Measurements from ENCODE around the gene ANKRD49. TPM values are rescaled to one million over a fixed set of nuclear protein-coding genes. Genes with fewer than 3 reads are reported as not detected.
"Not testable (repeated sequence)": the region's sequence is repeated elsewhere in the genome, so short reads cannot be mapped to it uniquely, and the experiment has no call there.

The ANKRD49 gene
- total and polyA plus RNA-seq, 5 experiments from 2014 or later: 26.6 to 64.1 (median 44.9) TPM

DNA sequence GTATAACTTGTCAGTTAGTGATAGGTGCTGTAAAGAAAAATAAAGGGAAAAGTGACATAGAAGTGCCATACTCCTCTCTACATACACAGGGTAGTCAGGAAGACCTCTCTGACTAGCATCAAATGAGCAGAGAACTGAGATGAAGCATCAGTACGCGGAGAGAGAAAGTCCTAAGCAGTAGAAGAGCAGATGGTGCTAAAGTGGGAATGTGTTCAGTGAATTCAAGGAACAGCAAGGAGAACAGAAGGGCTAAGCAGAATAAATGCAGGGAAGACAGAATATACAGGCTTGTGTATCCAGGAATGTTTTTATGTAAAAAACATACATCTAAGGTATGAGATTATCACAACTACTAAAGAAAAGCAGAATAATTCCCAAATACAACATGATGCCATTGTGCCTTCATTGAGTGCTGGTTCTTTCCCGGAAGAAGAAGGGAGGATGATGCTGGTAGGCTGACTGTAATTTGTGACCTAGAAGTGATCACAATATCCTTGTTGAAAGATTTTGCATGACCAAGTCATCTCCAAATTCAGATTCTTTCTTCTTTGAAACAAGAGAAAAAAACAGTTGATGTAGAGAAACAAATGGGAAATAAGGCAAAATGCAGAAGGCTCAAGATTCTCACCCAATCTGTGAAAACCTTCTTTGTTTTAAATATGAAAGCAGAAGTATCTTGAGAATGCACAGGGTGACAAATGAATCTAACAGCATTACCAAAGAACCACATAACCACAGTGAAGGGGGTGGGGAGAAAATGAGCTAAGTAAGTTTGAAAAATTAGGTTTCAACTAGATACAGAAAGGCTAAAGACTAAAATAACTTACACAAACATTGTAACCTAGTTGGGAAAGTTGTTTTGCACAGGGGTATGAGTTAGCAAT lies 20.6 kb upstream of the ANKRD49 start:
- Mint-ChIP-seq H3K27me3 (no peaks in the 10 kb centered on the region), H3K27ac (peak overlapping the region in 3 of 10 donors; percentile 4 to 75 (median 14)), H3K4me1 (peaks cover 6 to 24% (median 15%) of the 10 kb centered on the region in 4 donors), H3K4me3 (peak overlapping the region in 2 of 10 donors; percentile 5 to 25), H3K36me3 (peaks cover 11 to 79% (median 40%) of the 10 kb centered on the region in 3 donors), H3K9me3 (no peaks in the 10 kb centered on the region)
- DNase-seq (peak in 1 of 10 donors; percentile 29), ATAC-seq (no peak)
- POLR2A ChIA-PET: no interaction called here

DNA sequence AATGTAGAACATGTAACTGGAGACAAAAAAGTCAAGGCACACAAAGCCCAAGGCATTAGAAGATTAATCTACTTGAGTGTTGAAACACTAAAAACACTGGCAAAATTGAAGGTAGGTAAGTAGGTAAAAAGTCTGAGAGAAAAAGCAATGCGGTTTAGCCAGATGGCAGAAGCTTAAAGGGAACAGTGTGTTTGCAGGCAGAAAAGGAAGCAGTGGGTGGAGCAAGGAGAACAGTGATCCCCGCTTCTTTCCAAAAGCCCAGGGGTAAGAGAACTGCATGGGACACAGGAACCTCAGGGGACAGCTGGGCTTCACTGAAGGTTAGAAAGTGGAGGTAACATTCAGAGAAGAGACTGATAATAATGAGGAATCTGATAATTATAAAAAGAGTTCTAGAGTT lies 16.2 kb upstream of the ANKRD49 start:
- no peak overlapping the region for H3K4me3 Mint-ChIP-seq
- H3K27ac Mint-ChIP-seq: peak overlapping the region in 7 of 10 donors; percentile 5 to 85 (median 25)
- H3K9me3 Mint-ChIP-seq: no peaks in the 10 kb centered on the region
- H3K36me3 Mint-ChIP-seq: peaks cover 8 to 89% (median 40%) of the 10 kb centered on the region in 3 donors
- ATAC-seq (no peak), DNase-seq (no peak)
- H3K4me1 Mint-ChIP-seq: peaks cover 6 to 24% (median 15%) of the 10 kb centered on the region in 4 donors
- POLR2A ChIA-PET: no interaction called here
- no peaks in the 10 kb centered on the region for H3K27me3 Mint-ChIP-seq

DNA sequence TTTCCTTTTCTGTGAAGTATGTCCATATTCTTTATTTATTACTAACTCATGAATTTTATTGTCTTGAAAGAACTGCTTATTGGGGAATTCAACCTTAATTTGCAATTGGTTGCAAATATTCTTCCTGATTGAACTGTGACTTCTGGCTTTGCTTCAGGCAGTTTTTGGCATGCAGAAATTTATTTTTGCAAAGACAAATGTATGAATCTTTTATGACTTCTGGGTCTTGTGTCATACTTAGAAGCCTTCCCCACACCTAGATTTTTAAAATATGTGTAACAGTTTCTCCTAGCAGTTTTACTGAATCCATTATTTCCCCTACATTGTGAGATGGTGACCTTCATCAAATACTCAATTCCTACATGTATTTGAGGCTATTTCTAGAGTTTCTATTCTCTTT lies 12.4 kb upstream of the ANKRD49 start:
- Mint-ChIP-seq H3K27ac (no peak overlapping the region), H3K9me3 (no peaks in the 10 kb centered on the region), H3K27me3 (no peaks in the 10 kb centered on the region), H3K36me3 (peaks cover 5 to 93% (median 45%) of the 10 kb centered on the region in 3 donors), H3K4me1 (peaks cover 3 to 10% (median 8%) of the 10 kb centered on the region in 4 donors), H3K4me3 (no peak overlapping the region)
- DNase-seq: no peak
- no peak for ATAC-seq
- POLR2A ChIA-PET: no interaction called here

DNA sequence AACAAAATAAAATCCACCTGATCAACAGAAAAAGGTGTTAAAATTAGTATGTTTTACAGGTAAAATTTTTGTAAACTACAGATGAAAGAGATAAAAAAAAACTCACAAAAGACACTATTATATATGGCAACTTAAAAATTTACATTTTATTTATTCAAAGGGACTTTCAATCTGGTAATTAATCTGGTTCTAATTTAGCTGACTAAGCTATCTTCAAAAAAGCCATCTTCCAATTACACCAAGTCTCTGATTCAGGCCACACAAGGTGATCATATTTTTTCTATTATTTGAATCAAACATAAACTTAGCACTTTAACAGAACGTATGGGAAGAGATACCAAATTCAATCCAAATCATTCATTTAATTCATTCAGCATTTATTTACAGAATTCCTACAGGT lies 7.7 kb upstream of the ANKRD49 start:
- Mint-ChIP-seq H3K27me3 (no peaks in the 10 kb centered on the region), H3K9me3 (no peaks in the 10 kb centered on the region), H3K36me3 (peaks cover 15 to 91% (median 63%) of the 10 kb centered on the region in 3 donors), H3K4me3 (no peak overlapping the region), H3K4me1 (peaks cover 0 to 22% (median 8%) of the 10 kb centered on the region in 4 donors), H3K27ac (peak overlapping the region in 1 of 10 donors; percentile 8)
- DNase-seq: no peak
- POLR2A ChIA-PET: interaction anchor here (0.7 kb wide), 1 partner anchor 69 kb away, joined by 3 read pairs; no protein-coding TSS in a partner anchor
- ATAC-seq: no peak

DNA sequence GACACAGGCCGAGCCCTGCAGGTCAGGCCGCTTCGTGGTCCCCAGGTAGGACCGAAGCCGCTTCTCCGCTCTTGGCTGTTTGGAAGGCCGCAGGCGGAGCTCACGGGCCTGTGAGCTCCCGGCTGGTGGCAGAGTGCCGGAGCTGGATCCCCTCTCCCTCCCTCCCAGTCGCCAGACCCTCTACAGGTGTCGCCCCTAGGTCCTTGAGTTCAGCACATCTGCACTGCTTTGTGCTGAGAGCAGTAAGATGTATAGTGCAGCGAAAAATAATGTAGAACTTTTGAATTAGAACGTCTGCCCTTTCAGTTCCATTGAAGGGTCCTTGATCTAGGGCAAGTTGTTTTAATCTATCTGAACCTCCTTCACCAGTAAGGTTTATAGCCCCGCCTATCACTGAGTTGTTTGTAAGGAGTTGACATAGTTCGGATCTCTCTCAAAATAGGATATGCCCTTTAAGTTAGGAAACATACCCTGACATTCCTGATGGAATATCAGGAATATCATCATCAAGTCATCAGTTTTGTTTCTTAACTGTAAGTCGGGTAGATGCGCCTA lies 419 bp downstream of the ANKRD49 start:
- H3K27me3 Mint-ChIP-seq: no peaks in the 10 kb centered on the region

DNA sequence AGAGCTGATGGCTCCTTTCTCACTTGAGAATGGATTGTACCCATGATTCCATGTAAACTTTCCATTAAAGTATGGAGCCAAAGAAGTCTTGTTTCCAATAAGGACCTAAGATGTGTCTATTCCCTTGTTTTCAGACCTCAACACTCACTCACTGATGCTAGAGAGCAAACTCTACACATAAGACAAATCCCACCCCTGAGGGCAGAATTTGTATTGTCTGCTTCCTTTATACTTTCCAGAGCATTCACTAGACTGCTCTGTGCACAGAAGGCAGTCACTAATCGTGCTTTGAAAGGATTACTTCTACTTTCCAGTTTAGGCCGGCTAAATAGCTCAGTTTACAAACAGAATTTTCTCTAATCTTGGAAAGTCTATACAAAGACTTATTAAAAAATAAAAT lies 6.4 kb downstream of the ANKRD49 start:
- H3K27ac Mint-ChIP-seq: peak overlapping the region in 1 of 10 donors; percentile 19
- H3K4me1 Mint-ChIP-seq: peaks cover 2 to 11% (median 8%) of the 10 kb centered on the region in 4 donors
- H3K4me3 Mint-ChIP-seq: no peak overlapping the region
- H3K36me3 Mint-ChIP-seq: peaks cover 0 to 52% (median 0%) of the 10 kb centered on the region in 3 donors
- ATAC-seq: no peak
- H3K9me3 Mint-ChIP-seq: no peaks in the 10 kb centered on the region
- DNase-seq: no peak
- H3K27me3 Mint-ChIP-seq: no peaks in the 10 kb centered on the region
- POLR2A ChIA-PET: no interaction called here

More for the DNA sequence above, 419 bp downstream of the ANKRD49 start:
- H3K4me1 Mint-ChIP-seq: peaks cover 17 to 43% (median 41%) of the 10 kb centered on the region in 4 donors
- POLR2A ChIA-PET: interaction anchor here (0.6 to 1.4 kb wide), 8 partner anchors 9 to 1909 kb away, joined by 3 to 6 read pairs (median 4); partner anchors contain the start of genes C11orf54, C11orf97, CCDC82 and JRKL
- H3K4me3 Mint-ChIP-seq: peak overlapping the region; percentile 92 to 99 (median 94)
- H3K27ac Mint-ChIP-seq: peak overlapping the region; percentile 92 to 99 (median 98)
- DNase-seq: no peak
- peak; percentile 67 to 70 for ATAC-seq
- H3K9me3 Mint-ChIP-seq: no peaks in the 10 kb centered on the region
- peaks cover 8 to 41% (median 9%) of the 10 kb centered on the region in 3 donors for H3K36me3 Mint-ChIP-seq

DNA sequence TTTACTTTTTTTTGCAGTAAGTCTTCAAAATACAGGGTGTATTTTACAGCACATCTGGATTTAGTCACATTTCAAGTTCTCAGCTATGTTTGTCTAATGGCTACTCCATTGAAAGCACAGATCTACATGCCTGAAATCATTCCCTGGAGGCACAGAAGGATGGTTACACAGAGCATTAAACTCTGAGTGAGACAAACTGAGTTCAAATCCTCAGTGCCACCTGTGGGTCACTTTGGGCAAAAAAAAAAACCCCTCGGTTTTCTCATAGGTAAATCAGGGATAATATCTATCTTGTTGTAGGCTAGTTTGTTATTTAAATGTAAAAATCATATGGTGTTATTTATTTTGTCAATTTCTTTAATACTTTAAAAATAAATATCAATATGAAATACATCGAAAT lies 7.7 kb downstream of the ANKRD49 start:
- peaks cover 0 to 49% (median 0%) of the 10 kb centered on the region in 3 donors for H3K36me3 Mint-ChIP-seq

DNA sequence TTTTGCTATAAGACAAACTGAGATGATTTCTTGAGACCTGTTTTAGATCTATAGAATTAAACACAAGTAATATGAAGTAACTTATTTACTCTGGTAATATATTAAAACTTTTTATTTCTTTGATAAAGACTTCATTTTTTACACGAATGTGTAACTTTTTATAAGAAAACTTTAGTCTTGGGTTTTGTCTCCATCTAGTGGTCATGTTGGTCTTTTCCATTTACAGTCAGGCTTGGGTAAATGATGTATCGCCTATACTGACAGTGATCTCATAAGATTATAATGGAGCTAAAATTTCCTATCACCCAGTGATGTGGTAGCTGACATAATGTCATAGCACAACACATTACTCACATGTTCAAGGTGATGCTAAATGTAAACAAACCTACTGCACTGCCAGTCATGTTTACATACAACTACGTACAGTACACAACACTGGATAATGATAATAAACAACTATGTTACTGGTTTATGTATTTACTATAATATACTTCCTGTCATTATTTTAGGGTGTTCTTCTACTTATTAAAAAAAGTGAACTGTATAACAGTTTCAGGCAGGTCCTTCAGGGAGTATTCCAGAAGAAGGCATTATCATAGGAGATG lies 11.0 kb downstream of the ANKRD49 start:
- Mint-ChIP-seq H3K4me3 (no peak overlapping the region), H3K27ac (no peak overlapping the region), H3K9me3 (no peaks in the 10 kb centered on the region), H3K27me3 (no peaks in the 10 kb centered on the region), H3K4me1 (no peaks in the 10 kb centered on the region), H3K36me3 (peaks cover 0 to 20% (median 0%) of the 10 kb centered on the region in 3 donors)
- peak; percentile 49 to 61 for ATAC-seq
- POLR2A ChIA-PET: interaction anchor here (0.7 kb wide), 1 partner anchor 16 kb away, joined by 4 read pairs; no protein-coding TSS in a partner anchor
- DNase-seq: peak in 5 of 10 donors; percentile 10 to 65 (median 56)

More for the DNA sequence above, 7.7 kb downstream of the ANKRD49 start:
- H3K9me3 Mint-ChIP-seq: no peaks in the 10 kb centered on the region
- DNase-seq: no peak
- no peak overlapping the region for H3K27ac Mint-ChIP-seq
- no peaks in the 10 kb centered on the region for H3K27me3 Mint-ChIP-seq
- POLR2A ChIA-PET: no interaction called here
- H3K4me1 Mint-ChIP-seq: peaks cover 0 to 2% (median 0%) of the 10 kb centered on the region in 4 donors
- H3K4me3 Mint-ChIP-seq: no peak overlapping the region
- ATAC-seq: no peak

DNA sequence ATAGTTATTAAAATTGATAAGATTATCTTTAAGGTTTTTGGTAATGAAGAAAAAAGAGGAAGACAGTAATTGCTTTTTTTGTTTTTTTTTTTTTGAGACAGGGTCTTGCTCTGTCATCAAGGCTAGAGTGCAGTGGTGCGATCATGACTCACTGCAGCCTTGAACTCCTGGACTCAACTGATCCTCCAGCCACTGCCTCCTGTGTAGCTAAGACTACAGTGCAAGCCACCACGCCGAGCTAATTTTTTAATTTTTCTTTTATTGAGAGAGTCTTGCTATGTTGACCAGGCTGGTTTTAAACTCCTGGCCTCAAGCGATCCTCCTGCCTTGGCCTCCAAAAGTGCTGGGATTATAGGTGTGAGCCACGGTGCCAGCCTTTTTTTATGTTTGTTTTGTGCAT lies 12.7 kb downstream of the ANKRD49 start:
- H3K9me3 Mint-ChIP-seq, H3K4me3 Mint-ChIP-seq, H3K36me3 Mint-ChIP-seq, H3K27me3 Mint-ChIP-seq, H3K4me1 Mint-ChIP-seq, H3K27ac Mint-ChIP-seq, POLR2A ChIA-PET, DNase-seq, ATAC-seq: not testable (repeated sequence)

DNA sequence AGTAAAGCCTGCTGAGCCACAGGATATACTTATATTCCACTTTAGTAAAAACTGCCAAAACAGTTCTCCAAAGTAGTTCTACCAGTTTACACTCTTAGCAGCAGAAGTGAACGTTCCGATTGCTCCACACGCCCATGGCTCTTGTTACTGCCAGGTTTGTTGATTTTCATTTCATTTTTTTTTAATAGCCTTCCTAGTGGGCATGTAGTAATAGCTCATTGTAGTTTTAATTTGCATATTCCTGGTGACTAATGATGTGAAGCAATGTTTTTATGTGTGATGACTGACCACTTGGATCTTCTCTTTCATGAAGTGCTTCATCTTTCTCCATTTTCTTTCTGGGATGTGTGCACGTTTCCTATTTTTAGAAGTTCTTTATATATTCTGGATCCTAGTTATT lies 13.7 kb downstream of the ANKRD49 start:
- H3K36me3 Mint-ChIP-seq: peaks cover 0 to 2% (median 0%) of the 10 kb centered on the region in 3 donors
- no peak overlapping the region for H3K4me3 Mint-ChIP-seq
- H3K9me3 Mint-ChIP-seq: no peaks in the 10 kb centered on the region
- POLR2A ChIA-PET: no interaction called here
- H3K27me3 Mint-ChIP-seq: peaks cover 0 to 14% (median 0%) of the 10 kb centered on the region in 5 donors
- H3K27ac Mint-ChIP-seq: no peak overlapping the region
- no peak for DNase-seq
- no peak for ATAC-seq
- H3K4me1 Mint-ChIP-seq: peaks cover 6 to 9% (median 8%) of the 10 kb centered on the region in 4 donors

DNA sequence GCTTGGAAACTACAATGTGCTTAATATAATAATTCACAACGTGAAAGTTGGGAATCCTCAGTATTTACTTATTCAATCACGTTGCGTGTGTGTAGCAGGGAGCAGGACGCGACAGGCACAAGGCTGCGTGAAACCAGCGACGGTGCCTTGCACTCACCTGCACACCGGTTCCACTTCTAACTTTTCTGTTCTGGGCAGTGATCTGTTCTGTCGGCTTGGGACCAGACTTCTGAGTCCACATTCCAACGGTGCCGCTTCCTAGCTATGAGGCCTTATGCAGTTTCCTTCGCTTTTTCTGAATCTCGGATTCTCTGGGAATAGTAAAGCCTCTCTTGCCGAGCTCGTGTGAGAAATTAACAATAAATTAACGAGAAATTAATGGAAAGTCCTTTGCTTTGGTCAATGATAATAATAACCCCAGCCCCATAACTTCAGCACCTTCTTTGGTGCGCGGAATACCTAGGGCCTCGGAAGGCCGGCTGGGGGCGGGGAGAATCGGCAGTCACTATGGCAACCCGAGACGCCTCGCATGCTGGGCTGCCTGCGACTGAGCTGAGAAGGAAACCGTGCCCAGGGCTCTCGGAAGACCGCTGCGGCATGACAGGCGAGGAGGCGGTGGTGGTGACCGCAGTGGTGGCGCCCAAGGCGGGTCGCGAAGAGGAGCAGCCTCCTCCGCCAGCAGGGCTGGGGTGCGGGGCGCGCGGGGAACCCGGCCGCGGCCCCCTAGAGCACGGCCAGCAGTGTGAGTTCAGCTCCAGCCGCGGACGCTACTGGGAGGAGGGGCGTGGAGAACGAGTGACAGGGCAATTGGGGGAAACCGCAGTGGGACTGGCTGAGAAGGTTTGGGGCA lies 18.4 kb downstream of the ANKRD49 start, which contains the start of gene C11orf97:
TSS of gene C11orf97 (plus strand) at position 530 of the 850 bp plus-strand sequence. CDS start at position 598, 68 bp downstream.
- H3K9me3 Mint-ChIP-seq: no peaks in the 10 kb centered on the region
- H3K4me1 Mint-ChIP-seq: peaks cover 10 to 19% (median 18%) of the 10 kb centered on the region in 4 donors
- H3K27me3 Mint-ChIP-seq: peaks cover 5 to 21% (median 10%) of the 10 kb centered on the region in 5 donors
- peak within 1 kb of the TSS in 6 of 10 donors; percentile 7 to 57 (median 26) for H3K27ac Mint-ChIP-seq
- DNase-seq (peak; percentile 31 to 75 (median 43)), ATAC-seq (peak; percentile 83 to 88)
- POLR2A ChIA-PET: interaction anchor here (0.6 to 1.3 kb wide), 7 partner anchors 18 to 617 kb away, joined by 3 to 6 read pairs (median 3); partner anchors contain the start of genes CWC15, KDM4D and PANX1
- peak within 1 kb of the TSS; percentile 60 to 90 (median 86) for H3K4me3 Mint-ChIP-seq
- H3K36me3 Mint-ChIP-seq: no peaks in the 10 kb centered on the region
